Middle frontal gyrus (tissue), 1 donor: ENCODE data around the gene HHATL.

Experiments
- DNase-seq: peaks from one replicate; pipeline ENCODE4 v3.0.0-alpha.2; 2015; ENCODE audit warnings: low spot score; ENCODE audit errors: extremely low spot score

HHATL gene, protein sequence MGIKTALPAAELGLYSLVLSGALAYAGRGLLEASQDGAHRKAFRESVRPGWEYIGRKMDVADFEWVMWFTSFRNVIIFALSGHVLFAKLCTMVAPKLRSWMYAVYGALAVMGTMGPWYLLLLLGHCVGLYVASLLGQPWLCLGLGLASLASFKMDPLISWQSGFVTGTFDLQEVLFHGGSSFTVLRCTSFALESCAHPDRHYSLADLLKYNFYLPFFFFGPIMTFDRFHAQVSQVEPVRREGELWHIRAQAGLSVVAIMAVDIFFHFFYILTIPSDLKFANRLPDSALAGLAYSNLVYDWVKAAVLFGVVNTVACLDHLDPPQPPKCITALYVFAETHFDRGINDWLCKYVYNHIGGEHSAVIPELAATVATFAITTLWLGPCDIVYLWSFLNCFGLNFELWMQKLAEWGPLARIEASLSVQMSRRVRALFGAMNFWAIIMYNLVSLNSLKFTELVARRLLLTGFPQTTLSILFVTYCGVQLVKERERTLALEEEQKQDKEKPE

DNA sequence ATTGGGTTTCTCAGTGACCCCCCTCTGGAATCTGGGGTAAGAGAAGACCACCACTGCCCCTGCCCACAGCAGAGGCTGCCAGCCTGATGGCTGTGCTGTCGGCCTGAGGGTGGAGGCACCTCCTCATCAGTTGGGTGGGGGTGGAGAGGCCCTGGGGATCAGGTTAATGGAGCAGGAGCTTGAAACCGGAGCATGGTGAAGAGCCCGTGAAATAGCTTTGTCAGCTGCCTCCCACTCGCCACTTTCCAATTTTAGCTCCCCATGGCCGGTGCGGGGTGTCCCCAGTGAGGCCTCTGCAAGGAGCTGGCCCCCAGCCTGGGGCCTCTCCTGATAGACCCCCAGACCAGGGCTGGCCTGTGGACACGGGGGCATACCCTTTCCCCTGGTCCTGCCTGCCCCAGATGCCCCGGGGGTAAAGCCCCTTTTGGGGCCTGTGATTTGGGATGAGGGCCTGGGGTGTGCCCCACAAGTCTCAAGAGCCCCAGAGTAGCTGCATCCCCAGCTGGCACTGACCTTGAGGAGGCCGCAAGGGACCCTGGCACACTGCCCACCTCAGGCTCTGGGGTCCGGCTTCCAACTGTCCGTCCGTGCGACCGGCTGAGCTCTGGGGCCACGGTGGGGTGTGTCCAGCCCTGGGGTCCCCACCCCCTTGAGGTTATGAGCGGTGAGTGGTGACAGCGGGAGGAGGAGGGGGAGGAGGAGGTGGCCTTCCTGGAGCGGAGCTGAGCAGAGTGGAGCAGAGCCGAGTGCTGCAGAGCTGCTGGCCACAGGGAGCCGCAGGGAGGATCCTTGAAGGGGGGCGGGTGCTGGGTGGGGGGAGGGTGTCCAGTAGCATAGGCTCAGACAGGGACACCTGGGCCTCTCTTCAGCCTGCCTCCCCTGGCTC, at the start of gene HHATL:
HHATL (minus strand) TSS at position 733 of the 886 bp plus-strand sequence. CDS start 1,972 bp downstream, outside the sequence.
- no peak for DNase-seq

DNA sequence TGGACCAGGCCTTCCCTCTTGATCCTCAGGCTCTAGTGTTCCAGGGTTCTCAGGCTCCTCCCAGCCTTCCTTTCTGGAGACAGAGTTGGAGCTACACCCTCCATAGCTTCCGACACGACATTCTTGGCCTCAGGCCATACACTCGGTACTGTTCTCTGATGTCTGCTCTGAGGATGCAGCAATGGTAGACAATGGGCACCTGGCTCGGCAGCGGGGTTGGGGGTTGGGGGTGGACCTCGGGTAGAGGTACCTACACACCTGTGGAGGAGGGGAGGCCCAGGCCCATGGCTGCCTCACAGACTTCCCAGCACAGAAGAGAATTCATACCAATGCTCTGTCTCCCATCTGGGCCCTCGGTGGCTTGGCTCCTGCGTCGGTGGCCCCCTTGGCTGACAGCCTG, 49.0 kb upstream of the HHATL start:
- DNase-seq = no peak

DNA sequence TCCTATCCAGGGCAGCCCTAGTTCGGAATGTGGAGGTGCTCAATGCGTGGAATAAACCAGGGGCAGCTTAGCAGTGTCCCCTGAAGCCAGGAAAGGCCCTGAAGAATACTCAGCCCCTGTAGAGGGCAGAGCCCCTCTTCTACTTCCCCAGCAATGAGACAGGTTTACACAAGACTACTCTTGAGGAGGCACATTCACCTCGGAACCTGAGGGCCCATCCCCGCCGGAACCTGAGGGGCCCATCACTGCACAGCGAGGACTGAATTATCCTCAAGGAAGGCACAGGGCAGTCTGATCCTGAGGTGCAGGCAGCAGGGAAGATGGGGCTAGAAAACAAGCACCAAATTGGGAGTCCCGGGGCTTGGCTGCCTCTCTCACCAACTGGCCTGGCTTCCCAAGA, 48.2 kb upstream of the HHATL start:
- no peak for DNase-seq

DNA sequence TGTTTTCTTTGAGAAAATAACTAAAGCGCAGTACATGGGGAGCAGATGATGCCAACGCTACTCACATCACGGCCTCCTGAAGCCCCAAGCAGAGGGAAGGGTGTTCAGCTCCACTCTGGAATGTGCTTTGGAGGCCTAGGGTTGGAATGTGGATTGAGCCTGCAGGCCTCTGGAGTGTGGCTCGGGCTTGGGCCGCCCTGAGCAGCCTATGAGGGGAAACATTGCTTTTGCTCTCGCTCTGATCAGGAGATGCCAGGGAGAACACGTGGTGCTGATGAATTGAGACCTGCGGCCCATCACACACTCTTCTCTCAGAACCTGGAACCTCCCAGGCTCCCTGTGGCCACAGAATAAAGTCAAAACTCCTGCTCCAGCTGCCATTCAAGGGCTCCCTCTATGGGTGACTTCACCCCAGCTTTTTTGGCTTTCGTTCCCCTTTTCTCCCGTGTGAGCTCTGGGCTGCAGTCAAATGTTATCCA, 47.2 kb upstream of the HHATL start:
- DNase-seq = no peak

DNA sequence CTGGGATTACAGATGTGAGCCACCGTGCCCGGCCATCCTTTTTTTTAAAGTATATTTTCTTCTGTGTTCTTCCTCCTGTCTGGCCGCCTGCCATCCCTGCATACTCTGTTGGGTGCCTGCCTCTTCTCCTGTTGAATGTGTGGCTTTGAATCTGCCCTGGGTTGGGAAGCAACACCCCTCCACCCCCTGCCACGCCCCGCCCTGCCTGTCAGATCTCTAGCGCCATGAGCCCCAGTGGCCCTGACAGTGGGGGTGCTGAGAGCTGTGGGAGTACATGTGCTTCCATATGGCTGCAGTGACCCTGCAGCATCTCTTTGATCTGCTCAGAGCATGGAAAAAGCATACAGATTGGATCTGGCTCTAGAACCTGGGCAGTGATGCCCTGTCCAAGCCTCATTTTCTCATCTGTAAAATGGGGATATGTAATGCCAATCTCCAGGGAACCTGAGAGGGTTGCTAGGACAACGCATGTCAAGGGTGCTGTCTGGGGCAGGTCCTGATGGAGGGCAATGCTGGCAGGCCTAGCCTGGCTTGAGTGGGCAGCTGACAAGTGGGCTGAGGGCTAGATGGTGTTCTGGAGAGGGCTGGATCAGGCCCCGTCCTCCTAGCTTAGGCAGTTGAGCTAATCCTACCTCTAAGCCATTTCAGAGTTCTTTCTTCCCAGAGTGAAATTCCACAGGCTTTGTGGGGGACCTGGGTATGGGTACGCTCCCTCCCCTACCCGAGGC, 46.6 kb upstream of the HHATL start:
- no peak for DNase-seq

DNA sequence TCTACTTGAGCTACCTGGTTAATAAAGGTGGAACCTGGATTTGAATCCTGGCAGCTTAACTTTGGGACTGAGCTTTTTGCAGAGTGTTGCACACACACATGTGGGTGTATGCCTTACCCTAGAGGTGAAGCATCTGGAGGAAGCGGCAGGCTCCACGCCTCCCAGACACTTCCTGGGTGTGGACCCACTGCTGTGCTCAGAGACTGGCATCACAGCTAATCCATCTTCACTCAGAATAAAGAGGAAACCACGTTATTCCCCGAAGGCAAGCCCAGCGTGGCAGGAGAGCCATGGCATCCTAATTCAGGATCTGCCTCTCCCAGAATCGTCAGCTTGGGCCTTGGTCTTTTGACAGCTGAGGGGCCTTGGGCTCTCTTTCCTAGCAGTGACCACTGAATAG, 45.0 kb upstream of the HHATL start:
- DNase-seq = no peak

DNA sequence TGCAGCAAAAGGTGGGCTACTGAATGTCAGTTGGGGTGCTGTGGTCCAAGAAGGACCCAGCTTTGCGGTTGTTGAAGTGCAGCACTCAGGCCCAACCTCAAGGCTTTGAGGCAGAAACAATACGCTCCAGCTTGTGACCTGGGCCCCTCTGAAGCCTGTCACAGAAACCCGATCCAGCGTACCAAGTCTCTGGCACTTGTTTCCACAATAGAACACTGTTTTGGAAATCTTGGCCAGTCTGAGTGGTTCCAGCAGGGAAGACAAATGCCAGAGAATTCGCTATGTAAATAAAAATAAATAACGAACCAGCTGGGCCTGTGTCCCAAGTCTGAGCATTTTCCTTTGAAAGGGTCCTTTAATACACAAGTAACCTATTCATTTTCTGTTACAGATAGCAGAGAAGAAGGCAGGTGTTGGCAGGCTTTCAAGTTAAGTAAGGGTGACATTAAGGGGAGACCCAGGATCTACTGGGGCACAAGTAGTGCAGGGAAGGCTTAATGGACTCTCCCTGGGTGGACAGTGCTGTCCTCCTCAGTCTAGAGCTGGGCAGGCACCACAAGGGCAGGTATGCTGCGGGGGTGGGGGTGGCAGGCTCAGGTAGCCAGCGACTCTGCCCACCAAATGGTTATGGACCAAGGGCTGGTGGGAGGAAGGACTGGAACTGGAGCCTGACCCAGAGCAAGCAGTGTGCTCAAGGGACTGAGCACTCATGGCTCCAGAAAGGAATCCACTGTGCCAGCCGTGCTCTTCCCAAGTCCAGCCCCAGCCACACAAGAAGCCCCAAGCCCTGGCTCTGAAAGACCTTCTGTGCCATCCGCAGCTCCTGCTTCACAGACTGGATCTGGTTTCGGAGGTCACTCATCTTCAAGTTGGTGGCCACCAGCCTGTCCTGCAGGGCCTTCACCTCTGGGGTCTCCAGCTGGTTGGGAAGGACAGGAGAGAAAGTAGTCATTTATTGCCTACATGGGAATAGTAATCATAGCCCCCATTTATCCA, 44.2 kb upstream of the HHATL start:
- DNase-seq = no peak

DNA sequence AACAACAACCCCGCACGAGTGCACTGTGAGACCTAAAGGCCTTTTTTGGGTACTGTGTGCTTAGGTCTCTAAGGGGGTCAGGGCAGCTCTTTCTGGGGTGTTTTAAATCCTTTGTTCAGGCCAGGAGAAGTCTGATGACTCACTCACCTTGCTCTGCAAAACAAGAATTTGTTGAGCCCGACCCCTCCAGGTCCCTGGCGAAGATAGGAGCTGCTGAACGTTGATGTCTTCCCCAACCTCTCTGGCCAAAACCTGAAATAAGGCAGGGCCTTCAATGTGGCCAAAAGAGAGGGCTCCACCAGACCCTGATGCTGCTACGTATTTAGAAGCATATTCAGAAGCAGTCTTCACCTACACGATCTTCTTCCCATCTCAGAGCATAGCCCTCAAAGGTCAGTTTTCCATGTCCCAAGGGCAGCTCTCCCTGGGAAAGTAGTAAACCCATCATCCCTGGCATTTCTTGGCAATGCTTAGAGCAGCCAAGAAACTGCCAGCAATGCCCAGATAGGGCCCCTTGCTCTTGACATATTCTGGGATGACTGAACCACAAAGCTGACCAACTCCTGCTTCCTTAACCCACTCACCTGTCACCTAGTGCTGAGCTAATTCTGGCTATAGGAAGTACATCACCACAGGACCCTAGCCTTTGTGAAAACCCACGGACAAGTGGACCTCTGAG, 43.3 kb upstream of the HHATL start:
- no peak for DNase-seq

DNA sequence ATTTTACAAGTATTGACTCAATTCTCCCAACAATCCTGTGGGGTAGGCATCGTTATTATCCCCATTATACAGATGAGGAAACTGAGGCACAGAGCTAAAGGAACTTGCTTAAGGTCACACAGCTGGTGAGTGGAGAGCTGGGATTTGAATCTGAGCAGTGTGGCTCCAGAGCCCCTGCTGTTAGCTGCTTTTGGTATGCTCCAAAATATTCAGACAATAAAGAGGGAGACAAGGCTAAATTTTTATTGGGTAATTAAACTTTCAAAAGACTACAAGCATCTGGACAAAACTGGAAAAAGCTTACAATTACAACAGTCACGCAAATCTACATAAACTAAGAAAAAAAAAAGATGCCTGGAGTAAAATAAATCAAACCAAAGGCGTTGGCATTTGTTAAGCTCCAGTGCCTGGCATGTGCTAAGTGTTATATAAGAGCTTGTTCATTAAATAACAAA, 42.7 kb upstream of the HHATL start:
- no peak for DNase-seq

DNA sequence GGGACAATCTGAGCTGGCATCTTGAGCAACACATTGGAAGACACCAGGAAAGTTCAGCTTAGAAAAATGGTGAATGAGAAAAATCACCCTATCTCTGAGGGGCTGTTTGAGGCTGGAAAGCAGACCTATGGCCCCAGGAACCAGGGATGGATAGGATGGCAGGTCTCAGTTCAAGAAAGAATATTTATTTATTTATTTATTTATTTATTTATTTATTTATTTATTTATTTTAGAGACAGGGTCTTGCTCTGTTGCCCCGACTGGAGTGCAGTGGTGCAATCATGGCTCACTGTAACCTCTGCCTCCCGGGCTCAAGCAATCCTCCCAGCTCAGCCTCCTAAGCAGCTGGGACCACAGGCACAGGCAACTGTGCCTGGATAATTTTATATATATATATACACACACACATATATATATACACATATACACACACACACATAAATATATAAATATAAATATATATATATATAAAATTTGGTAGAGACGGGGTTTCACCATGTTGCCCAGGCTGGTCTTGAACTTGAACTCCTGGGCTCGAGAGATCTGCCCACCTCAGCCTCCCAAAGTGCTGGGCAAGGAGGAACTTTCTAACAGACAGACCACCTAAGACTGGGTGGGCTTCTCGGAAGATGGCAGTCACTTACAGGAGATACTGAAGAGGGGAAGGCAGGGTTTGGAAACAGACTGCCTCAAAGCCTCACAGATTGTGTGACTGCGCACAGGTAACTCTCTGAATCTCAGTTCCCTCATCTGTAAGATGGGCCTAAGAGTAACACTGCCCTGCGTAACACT, 40.8 kb upstream of the HHATL start:
- DNase-seq = no peak

DNA sequence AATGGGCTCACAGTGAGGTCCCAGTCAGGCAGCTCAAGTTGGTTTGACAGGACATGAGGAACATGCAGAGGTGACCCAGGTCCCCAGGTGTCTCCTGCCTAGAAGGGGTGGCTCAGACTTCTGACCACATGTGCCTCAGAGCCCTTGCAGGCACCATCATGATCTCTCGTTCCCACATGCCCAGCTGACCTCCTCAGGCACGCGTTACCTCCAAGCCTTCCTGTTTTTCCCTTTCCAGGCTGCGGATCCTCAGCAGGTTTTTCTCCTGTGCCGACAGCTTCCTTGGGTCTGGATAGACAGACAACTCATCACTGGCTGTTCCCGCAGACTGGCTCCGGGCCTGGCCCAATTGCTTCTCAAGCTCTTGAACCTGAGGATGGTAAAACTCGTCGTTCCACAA, 40.1 kb upstream of the HHATL start:
- DNase-seq = no peak

DNA sequence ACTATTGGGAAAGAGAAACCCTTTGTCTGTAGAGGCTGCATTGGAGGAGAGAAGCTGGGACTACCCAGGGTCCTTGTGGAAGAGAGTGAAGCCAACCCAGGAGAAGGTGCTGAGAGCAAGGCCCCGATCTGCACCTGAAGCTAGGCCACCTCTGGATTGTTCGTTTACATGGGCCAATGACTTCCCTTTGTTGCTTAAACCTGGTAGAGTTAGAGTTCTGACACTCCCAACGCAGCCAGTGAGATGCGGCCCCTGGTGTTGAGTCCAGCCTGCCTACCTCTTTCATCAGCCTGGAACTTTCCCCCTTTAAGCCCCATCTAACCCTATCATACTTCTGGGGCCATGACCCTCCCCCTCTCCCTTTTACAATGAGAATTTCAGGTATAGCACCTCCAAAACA, 39.7 kb upstream of the HHATL start:
- DNase-seq = no peak

DNA sequence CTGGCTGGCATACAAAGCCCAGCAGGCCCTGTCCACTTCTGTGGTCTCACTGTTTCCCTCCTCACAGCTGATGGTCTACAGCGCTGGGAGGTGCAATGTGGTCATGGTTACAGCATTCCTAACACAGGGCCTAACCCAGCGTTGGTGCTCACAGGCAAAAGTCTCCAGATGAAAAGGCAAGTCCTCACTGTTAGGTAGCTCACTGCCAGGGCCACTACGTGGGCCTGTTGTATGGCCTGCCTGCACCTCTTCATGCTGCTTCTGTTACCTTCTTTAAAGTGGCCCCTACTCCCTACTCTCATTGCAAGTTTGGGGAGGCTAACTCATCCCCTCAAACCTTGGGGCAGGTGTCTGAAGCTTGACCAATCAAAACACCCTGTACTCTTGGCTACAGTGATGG, 39.2 kb upstream of the HHATL start:
- no peak for DNase-seq

DNA sequence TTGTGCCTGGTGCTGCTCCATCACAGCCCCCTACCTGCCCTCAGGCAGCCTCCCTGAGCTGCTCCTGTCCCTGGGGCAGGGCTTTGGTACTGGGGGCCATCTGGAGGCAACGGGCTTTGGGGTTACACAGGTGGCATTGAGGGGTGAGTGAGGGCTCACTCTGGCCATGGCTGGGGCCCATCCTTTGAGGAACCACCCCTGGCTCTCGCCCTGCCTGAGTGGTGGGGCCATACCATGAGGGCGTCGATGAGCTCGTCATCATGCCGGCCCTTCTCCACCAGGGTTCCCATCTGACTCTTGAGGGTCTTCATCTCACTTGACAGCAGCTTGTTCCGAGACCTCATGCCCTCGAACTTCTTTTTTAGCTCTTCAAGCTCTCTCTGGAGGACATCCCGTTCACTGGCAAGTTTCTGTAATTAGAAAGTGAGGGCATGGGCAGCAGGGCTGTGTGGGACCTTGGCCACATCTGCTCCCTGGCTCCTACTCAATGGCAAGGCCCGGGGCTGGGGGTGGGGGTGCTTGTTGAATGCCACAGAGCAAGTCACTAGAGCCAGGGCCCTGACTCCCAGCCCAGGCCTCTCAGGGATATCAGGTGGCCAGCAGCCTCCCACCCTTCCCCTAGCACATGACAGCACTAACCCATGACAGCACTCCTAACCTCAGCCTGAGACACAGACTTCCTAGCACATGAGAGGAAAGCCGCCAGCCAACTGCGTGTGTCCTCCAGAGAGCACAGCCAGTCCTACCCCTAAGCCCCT, 37.0 kb upstream of the HHATL start:
- DNase-seq = no peak

DNA sequence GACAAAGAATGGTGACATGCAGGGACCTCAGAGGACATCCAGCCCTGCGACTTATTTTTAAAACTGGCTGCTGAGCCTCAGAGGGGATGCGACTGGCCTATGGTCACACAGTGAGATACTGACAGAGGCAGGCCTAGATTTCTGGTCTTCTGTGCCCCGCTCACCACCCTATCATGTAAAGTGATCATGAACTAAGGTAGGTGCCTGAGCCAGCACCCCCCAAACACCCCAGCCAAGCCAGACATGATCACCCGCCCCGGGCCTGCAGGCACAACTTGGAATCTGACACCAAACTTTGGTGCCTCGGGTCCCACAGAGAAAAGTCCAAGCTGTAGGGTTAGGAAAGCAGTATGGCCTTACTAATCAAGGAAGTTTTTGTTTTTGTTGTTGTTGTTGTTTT, 33.9 kb upstream of the HHATL start:
- DNase-seq = no peak

DNA sequence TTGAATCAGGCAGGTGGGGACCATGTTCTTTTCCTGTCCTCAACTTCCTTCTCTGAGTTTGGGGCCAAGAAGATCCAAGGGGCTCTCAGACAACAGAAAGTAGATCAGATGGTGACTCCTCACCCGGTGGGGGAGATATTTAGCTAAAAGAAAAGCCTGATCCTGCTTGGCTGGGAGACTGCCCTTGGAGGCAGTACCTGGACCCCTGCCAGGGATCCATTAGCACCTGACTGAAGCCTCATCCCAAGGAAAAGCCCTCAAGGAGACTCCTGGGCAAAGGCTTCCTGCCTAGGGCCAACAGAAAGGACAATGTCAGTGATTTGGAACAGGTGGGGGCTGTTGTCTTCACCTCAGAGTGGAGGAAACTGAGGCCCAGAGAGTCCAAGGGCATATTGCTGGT, 33.5 kb upstream of the HHATL start:
- DNase-seq = no peak

DNA sequence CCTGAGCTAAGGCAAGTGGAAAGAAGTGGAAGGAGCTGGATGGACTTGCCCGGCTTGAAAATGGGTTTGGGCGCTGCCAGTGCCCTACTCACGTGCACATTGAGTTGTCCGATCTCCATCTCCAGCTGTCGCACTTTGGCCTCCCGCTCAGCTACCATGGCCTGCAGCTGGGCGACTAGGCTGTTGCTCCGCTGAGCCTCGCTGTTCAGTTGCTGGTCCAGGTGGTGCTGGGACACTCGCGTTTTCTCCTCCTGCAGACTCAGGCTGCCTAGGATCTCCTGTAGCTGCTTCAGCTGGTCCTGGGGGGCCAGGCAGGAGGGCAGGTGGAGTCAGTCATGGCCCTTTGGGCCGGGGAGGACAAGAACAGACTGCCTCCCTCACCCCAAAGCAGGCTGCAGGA, 33.0 kb upstream of the HHATL start:
- no peak for DNase-seq

DNA sequence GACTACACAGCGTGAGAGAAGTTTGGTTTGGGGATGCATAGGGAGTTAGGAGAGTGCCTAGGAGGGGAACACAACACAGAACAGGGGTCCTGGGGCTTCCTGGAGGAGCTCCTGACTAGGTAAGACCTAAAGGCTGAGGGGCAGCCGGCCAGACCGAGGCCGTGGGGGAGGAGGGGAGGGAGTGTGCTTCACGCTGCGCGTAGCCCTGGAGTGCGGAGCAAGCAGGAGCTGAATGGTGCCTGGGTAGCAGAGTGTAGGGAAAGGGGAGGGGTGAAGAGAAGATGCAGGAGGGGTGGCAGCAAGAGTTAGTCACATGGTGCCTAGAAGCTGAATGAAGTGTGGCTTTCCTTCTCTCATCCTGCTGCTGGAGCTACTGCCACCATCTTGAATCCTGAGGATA, 32.4 kb upstream of the HHATL start:
- no peak for DNase-seq
